HepG2 (cell line): ENCODE measurements around the gene LSM8.

Experiments used
- PHF8 ChIP-seq: sonication (generic); formaldehyde crosslinking; IDR thresholded peaks from 2 replicates; pipeline ENCODE4 v1.5.0; 2020; ENCODE audit warnings: missing genetic modification reagents
- RFXAP ChIP-seq: sonication (generic); formaldehyde crosslinking; IDR thresholded peaks from 2 replicates; pipeline ENCODE4 v1.4.0; 2020; ENCODE audit warnings: missing genetic modification reagents, borderline replicate concordance
- ZSCAN25 ChIP-seq: sonication (generic); formaldehyde crosslinking; IDR thresholded peaks from 2 replicates; pipeline ENCODE4 v1.8.0; 2022; ENCODE audit warnings: mild to moderate bottlenecking, missing genetic modification reagents

DNA sequence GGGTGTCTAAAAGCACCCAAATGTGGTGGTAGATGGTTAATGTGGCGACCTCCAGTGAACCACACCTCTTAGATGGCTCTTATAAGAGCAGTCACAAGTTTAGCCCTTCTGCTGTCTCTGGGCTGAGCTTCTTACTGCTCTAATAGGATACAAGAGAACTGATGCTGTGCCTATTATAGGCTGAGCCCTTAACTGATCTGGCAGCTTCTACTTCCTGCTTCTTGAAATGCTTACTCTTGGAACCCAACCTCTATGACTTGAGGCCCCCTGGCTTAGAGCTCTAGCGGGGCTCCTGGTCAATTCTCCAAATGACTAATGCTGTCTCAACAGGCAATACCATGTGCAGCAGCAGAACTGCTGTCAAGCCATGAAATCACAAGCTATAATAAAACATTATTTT, 35.0 kb upstream of the LSM8 start:
- no peak for TF ChIP-seq ZSCAN25 (CRISPR knock-in tag)
- TF ChIP-seq RFXAP (CRISPR knock-in tag): no peak
- TF ChIP-seq PHF8 (CRISPR knock-in tag): no peak
